Stimulated activated naive CD8-positive, alpha-beta T cell treated with anti-CD3 and anti-CD28 coated beads, Interleukin-15, Interleukin-2, amounts not matched to agents 100 U/mL and 50 U/mL, for 24 hours (primary cell): Measurements from ENCODE around the gene TMPRSS9.

Experiments used
- ATAC-seq: fragments of 150-1000 bp; cut with Tn5 transposase; one replicate; pipeline ENCODE4 v1.10.0; 2021
- DNase-seq: peaks from one replicate; pipeline ENCODE4 v3.0.0; 2021

TMPRSS9 gene

DNA sequence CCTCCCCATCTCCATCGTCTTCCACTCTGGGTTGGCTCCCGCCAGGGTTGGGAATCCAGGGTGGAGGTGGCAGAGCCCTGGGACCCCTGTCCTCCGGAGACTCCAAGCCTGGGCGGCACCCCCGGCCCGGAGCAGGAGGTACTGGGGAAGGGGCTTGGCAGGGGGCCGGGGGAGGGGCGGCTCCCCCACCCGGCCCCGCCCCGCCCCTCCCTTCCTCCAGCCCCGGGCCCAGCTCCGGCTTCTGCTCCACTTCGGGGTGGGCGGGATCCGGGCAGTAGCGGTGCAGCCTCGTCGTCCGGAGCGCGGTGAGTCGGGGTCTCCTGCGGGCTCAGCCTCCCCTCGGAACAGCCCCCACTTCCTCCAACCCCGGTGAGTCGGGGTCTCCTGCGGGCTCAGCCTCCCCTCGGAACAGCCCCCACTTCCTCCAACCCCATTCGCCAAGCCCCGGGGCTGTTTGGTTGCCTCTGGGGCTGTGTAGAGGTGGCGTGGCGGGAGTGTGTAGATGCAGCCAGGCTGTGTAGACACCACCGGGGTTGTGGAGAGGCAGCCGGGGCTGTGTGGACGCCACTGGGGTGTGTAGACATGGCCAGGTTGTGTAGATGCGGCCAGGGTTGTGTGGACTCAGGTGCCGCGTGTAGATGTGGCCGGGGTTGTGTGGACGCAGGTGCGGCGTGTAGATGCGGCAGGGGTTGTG lies at the start of gene TMPRSS9:
TMPRSS9 (plus strand) TSS at position 274 of the 694 bp plus-strand sequence. CDS start 29,521 bp downstream, outside the sequence.
- ATAC-seq = no peak
- DNase-seq = no peak

DNA sequence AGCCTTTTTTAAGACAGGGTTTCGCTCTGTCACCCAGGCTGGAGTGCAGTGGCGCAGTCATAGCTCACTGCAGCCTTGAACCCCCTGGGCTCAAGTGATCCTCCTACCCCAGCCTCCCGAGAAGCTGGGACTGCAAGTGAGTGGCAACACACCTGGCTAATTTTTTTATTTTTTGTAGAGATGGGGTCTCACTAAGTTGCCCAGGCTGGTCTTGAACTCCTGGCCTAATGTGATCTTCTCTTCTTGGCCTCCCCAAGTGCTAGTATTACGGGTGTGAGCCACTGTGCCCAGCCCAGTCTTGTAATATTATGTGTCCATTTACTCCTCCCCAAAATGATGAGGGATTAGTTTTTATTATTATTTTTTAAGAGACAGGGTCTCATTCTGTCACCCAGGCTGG lies 49.0 kb upstream of the TMPRSS9 start:
- DNase-seq (no peak), ATAC-seq (no peak)

DNA sequence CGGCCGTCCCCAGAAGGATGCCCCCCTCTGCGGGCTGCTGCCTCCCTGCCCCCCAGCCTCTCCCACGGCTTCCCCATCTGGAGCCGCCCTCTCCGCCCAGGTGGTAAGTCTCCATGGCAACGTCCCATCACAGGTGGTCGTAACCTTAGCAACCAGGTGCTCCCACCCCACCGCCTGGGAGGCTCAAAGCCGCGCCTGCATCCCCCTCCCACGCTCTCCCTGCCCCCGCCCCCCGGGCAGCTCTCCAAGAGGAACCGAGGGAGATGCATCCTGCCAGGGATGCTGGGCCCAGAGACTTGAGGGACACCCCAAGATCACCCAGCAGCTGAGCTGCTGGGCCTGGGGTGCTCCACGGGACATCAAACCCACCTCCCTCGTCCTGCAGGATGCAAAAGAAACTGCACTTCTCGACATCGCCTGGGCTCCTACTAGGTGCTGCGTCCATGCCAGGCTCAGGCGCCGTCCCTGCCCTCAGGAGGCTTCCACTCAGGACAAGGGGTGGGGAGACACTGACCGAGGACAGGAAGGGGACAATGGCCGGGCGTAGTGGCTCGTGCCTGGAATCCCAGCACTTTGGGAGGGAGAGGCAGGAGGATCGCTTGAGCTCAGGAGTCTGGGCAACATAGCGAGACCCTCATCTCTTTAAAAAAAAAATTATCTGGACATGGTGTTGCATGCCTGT lies 47.1 kb upstream of the TMPRSS9 start:
- DNase-seq (no peak), ATAC-seq (no peak)

DNA sequence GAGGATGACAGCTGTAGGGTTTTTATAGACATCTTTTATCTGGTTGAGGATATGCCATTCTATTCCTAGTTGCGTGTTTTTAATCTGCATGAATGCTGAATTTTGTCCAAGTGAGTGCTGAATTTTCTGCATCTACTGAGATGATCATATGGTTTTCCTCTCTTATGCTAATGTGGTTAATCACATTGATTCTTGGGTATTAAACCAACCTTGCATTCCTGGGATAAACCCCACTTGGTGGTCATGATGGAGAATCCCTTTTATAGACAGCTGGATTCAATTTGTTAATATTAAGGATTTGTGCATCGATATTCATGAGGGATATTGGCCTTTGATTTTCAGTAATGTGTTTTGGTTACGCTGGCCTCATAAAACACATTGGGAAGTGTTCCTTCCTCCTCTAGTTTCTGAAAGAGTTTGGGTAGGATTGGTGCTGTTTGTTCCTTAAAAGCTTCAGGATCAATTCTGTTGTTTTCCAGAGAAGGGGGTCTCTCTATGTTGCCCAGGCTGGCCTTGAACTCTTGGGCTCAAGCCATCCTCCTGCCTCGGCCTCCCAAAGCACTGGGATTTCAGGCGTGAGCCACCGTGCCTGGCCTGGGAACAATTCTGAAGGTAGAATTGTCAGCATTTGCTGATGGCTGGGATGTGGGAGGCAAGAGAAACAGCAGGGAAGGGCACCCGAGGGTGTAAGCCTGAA lies 44.8 kb upstream of the TMPRSS9 start:
- ATAC-seq = no peak

DNA sequence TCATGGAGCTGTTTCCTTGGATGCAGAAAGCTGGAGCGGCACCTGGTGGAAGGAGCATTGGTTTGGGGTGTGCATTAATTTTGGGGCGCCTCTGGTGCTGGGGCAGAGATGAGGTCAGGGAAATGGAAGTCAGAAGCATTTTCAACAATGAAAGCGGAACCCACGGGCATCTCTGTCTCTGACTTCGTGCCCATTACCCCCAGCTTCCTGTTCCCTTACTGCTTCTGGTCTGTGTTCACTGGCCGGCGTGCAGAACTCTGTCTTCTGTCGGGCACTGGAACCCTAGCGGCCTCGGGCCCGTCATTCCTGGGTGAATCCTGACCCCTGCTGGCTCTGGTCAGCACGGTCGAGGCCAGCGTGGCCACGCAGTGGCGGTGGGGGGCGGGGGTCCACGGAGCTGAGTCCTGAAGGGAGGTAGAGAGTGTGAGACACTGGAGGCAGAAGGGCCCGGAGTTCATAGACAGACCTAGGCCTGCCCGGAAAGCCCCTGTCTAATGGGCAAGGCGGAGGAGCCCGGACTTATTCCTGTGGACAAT lies 44.2 kb upstream of the TMPRSS9 start:
- DNase-seq (peak; percentile 48), ATAC-seq (peak; percentile 62)

More for the DNA sequence above, 44.8 kb upstream of the TMPRSS9 start:
- DNase-seq = no peak

DNA sequence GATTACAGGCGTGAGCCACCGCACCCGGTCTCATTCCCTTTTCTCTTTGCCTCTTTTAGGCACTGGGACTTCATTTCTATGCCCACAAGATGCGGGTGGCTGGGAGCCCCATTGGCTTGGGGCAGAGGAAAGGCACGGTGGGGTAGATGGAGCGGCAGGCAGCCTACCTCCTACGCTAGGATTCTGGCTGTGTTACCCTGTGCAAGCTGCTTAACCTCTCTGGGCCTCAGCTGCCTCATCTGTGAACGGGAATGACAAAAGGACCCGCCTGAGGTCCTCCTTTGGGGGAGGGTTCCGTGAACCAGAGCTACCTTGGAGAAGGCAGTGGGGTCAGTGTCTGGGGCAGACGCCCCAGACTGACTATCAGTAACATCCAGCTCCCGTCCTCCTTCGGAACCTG lies 42.8 kb upstream of the TMPRSS9 start:
- DNase-seq = no peak
- no peak for ATAC-seq

DNA sequence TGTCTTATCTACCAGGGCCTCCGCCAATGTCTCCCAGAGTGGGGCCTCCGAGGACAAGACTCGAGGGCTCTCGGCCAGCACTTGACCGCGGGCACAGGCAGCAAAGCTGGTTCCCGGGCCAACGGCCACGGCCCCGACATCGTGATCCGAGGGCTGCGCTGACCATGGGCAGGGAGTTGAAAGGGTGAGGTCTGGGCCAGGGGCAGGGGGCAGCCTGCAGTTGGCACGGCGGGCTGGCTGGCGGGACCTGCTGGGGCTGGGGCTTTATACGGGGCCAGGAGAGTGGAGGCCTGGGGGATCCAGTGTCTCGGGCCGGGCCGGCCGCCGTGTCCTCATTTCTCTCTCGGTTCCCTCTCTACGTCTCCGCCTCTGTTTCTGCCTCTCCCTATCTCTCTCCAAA lies 42.3 kb upstream of the TMPRSS9 start:
- DNase-seq (no peak), ATAC-seq (no peak)

DNA sequence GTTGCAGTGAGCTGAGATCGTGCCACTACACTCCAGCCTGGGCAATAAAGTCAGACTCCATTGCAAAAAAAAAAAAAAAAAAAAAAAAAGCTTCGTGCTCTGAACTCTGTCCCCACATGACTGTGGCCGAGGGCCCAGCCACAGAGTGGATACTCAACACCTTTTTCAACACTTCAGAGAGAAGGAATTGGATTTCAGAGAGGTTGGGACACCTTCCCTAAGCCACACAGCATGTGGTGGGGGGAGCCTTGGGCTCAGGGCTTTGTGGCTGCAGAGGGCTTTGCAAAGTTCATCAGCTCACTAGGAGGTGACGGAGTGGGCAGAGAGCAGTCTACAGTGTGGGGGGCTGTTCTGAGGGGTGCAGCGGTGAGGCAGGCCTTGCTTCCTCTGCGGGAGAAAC lies 41.1 kb upstream of the TMPRSS9 start:
- DNase-seq (no peak), ATAC-seq (no peak)

DNA sequence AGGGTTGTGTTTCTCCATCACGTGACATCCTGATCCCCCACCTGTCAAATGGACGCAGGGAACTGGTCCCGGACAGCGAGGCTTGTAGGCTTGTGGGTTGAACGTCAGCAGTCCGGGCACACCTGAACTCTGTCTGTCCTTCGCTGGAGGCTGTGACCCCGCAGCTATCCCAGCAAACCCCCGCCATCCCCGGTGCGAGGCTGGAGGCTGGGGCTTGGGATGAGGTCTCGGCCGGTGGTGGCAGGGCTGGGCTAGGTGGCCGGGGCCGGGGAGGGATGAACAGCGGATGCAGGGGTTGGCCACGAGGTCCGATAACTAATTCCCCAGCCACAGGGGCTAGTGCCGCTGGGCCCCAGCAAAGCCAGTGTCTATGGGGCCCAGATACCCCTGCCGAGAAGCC lies 40.5 kb upstream of the TMPRSS9 start:
- ATAC-seq = no peak
- no peak for DNase-seq

DNA sequence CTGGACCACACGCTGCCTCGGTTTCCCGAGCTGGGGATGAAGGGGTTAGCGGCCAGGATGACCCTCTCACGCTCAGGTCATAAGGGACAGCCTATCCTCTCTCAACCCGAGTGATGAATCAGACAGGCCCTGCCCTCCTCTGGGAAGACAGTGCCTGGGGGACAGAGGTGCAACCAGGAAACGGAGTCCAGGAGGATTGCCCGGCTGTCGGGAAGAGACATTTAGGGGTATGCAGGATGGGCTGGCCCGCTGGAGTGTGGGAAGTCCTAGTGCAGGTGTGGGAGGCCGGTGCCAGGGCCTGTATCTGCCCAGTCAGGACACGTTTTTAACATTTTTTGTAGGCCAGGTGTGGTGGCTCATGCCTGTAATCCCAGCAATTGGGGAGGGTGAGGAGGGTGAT lies 40.0 kb upstream of the TMPRSS9 start:
- ATAC-seq (no peak), DNase-seq (no peak)

DNA sequence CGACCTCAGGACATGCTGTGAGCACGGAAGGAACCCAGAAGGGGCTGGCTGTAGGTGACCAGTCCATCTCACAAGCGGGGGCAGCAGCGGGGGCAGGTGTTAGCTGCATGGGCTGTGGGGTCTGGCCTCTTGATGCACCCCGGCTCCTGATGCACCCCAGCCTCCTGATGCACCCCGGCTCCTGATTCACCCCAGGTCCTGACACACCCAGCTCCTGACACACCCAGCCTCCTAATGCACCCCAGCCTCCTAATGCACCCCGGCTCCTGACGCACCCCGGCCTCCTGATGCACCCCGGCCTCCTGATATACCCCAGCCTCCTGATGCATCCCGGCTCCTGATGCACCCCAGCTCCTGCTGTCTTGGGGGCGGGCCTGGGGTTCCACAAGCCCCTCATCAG lies 39.1 kb upstream of the TMPRSS9 start:
- ATAC-seq (no peak), DNase-seq (no peak)

DNA sequence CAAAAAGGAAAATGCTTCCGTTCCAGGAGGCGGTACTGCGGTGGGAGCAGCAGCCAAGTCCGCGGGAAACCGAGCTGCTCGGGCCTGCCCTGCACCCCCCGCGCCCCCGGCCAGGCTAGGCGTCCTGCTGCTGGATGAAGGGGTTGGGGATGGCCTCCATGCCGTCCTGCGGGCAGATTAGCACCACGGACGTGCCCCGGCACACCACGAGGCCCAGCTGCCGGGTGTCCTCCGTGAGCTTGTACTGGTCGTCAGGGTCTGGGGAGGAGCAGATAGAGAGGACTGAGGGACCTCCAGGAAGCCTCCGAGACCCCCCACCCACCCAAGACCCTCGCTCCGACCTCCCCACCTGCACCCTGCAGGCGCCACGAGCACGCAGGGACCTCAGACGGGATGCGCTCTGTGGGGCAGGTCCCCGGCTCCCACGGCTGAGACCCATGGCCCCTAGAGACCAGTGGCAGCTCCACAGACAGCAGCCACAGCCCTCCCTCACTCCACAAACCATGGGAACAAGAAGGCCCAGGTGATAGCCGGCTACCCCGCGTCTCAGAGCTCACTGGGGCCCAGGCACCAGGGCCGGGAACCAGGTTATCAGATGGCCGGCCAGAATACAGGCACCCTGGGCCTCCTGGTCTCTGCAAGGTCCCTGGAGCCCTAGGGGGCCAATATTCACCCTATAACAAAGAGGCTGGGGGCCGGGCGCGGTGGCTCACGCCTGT lies 38.3 kb upstream of the TMPRSS9 start:
- DNase-seq (no peak), ATAC-seq (no peak)

DNA sequence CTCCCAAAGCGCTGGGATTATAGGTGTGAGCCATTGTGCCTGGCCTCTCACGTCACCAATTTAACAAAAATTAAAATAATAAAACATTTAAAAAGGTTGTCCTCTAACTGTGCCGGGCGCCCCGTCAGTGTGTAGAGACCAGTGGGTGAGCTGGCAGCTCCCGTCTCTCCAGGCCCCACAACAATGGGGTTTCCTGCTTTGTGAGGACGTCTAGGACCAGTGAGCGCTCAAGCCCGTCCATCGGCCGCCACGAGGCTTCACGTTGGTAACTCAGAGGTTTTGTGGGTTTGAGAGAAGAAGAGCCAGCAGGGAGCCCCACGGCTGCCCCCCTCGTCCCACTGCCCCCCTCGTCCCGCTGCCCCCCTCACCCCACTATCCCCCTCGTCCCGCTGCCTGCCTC lies 36.4 kb upstream of the TMPRSS9 start:
- ATAC-seq (no peak), DNase-seq (no peak)

DNA sequence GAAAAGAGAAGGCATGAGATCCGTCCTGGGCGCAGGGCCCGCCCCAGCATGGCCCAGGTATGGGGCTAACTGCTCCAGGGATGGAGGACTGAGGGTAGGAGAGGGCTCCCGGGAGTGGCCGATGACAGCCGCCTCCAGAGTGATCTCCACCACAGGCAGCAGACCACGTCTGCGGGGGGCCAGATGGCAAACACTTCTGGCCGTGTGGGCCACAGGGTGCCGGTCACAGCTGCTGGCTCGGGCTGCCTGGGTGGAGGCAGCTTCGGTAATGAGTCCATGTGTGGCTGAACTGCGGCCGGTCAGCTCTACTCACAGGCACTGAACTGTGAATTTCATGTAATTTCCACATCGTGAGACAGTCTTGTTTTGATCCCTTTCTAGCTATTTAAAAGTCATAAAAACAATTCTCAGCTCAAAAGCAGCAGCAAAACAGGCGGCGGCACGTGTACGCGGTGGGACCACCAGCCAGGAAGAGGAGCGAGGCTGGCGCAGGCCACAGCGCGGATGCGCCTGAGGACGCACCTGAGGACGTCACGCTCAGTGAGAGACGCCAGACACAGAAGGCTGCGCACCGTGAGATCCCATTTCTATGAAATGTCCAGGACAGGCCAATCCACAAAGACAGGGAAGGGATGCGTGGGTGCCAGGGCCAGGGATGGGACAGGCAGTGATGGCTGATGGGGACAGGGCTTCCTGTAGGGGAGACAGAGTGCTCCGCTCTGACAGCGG lies 35.7 kb upstream of the TMPRSS9 start:
- no peak for ATAC-seq
- DNase-seq = no peak

DNA sequence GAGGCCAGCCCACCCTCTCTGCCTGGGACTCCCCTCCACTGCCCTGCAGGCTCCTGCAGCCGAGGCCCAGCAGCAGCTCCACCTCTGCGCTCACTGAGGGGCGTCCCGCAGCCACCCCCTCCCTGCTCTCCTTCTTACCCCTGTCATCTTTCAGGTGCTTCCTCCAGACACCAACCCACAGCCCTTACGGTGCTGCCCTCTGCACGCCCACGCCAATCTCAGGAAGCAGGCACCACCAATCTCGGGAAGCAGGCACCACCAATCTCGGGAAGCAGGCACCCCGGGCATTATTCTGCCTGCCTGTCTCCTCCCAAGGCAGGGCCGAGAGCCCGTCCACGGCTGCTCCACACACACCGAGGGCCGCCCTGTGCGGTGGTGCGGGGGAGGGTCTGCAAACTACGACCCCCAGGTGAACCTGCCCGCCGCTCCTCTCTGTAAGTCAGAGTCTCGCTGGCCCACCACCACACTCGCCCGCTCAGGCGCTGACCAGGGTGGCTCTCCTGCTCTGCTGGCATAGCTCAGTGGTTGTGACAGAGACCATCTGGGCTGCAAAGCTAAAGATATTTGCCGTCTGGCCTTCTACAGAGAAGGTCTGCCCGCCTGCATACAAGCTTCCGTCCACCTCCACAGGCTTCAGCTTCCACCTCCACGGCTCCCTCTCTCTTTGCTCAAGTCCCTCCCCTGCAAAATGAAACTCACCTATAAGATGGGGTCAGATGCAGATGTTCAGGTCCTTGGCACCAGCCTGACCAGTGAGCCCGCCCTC lies 34.6 kb upstream of the TMPRSS9 start:
- DNase-seq (no peak), ATAC-seq (no peak)

DNA sequence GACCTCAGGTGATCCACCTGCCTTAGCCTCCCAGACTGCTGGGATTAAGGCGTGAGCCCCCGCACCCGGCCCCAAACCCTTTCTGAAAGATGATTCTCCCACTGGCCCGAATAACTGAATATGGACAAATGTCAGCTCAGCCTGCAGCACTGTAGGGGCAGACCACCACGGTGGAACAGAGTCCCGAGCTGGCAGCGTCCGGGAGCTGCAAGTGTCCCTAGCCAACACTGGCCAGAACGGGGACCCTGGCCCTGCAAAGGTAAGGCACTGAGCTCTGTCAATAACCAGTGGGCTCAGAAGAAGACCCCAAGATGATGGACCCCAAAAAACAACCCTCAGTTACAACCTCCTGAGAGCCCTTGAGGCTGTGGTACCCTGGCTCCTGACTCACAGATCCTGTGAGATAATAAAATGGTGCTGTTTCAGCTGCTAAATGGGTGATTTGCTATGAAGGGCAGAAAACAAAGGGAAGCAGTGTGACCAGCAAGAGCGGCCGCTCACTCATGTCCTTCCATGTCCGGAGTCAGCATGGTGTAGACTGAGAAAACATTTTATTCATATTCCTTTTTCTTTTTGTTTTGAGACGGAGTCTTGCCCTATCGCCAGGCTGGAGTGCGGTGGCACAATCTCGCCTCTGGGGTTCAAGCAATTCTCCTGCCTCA lies 33.2 kb upstream of the TMPRSS9 start:
- DNase-seq (no peak), ATAC-seq (no peak)

DNA sequence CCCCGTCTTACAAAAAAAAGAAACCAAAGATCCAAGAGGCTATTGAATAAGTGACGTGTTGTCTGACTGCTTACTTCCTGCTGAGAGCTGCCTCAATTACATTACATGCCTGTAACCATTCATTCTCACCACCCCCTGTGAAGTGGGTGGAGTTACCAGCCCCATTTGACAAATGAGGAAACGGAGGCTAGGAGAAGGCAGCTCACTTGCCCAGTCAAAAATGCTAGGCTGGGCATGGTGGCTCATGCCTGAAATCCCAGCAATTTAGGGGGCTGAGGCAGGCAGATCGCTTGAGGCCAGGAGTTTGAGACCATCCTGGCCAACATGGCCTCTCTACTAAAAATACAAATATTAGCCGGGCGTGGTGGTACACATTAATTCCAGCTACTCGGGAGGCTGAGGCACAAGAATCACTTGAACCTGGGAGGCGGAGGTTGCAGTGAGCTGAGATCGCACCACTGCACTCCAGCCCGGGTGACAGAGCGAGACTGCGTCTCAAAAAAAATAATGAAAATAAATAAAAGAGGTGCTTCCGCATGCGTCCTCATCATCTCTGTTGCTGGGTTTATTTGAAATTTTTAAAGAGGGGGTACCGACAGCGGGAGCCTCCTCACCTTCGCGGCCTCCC lies 32.2 kb upstream of the TMPRSS9 start:
- DNase-seq = peak; percentile 68
- peak; percentile 69 for ATAC-seq

DNA sequence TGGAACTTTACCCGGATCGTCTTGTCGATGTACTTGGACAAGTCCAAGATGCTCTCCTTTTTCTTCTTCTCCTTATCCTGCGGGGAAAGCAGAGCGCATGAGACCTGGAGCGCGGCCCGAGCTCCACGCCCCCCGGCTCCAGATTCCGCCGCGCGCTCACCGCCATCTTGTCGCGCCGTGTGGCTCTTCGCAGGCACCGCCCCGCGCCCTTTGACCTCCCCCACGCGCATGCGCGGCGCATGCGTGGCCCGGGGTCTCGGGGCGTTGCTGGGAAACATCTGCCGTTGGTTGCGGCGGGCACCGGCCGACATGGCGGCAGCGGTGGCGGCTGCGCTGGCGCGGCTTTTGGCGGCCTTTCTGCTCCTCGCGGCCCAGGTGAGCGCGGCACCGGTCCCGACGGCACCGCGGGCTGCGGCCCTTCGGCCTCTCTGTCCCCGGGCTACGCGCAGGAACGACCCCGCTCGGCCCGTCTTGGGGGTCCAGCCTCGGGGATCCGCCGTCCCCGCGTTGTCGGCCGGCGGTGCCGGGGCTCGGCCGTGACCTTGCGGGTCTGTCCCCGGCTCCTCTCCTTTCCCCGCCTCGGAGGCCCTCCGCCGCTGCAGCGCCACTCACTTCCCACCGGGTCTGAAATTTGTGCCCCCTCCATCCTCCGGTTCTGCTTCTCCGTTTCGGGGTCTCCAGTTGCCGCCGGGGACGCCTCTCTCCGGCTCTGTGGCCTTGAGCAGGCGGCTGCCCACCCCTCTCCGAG lies 31.5 kb upstream of the TMPRSS9 start, which contains the start of the genes LSM7 and SPPL2B:
LSM7 (minus strand) TSS at position 186 of the 748 bp plus-strand sequence; CDS start at position 166, 20 bp downstream.
SPPL2B (plus strand) TSS at position 284 of the 748 bp plus-strand sequence; CDS start at position 310, 26 bp downstream.
- peak; percentile 96 for DNase-seq

DNA sequence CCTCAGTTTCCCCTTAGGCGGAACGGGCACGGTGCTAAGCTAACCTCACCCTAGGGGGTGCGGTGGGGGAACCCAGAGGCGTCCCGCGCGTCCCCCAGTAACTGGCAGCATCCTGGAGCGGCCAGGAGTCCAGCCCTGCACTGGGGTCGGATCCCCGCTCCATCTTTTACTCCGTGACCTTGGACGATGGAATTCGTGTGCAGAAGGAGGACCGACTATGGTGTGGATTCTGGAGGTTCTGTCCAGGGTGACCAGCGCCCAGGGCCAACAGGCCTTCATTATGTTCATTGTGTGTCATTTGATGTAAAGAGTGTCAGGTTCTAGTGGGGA lies 31.0 kb upstream of the TMPRSS9 start:
- ATAC-seq (no peak), DNase-seq (no peak)

More for the DNA sequence above, 31.5 kb upstream of the TMPRSS9 start, which contains the start of the genes LSM7 and SPPL2B:
- peak; percentile 65 for ATAC-seq
